ENCODE measurements around the gene ANKS1B.

Gene ANKS1B

GRCh38 chr12:98741556-98742265 is 1243.0 kb downstream of the ANKS1B start:
- no peak for DNase-seq

- DNase-seq = no peak
Measured at GRCh38 chr12:98741196-98741555, 1243.6 kb downstream of the ANKS1B start.

DNA sequence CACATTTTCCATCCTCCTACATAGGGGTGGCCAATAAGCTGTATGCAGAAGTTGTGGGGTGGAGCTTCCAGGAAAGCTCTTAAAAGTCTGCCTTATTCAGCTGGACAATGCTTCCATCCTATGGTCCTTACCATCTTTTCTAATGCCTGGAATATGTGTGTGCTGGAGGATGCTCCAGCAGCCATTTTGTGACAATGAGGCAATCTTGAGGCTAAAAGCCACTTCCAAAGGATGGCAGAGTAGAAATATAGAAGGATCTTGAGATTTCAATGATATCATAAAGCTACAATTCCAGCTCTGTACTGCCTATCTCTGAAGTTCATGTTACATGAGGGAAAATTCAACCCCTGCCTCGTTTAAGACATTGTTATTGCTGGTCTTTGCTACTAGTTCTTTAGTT is 1244.0 kb downstream of the ANKS1B start:
- DNase-seq = no peak

DNA sequence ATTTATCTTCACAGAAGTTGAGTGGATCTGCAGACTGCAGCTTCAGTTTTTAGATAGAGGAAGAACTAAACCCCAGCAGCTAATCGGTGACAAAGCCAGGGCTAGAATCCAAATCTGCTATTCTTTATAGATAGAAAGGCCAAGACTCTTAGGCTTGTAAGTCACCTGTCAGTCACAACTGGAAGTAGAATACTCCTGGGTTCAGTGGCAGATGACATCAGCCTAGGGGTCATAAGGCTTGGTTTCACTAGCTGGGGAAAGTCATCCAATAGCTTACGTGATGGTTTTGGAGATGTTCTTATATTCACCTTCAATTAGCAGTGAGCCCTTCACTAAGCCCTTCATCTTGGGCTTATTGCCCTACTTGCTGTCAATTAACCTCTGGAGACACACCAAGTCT is 1246.2 kb downstream of the ANKS1B start:
- DNase-seq = no peak

GRCh38 chr12:98738002-98738401 is 1246.7 kb downstream of the ANKS1B start:
- no peak for DNase-seq

DNA sequence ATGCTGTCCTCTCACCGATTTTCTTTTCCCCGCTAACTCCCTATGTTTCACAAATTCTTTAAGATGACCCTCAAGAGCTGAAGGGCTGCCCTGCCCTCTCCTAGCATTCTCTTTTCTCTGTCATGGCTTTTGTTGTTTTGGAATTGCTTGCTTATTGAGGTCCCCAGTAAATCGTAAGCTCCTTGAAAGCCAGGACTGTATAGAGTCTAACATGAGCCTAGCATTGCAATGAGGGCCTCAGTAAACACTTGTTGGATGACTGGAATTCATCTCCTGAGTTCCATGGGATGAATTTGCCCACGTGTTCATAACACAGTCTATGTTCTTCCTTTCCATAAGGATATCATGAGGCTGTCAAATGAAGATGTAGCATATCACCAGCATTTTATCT is 1247.4 kb downstream of the ANKS1B start:
- no peak for DNase-seq

- peak; percentile 34 for DNase-seq
Measured at GRCh38 chr12:98736352-98737321, 1248.1 kb downstream of the ANKS1B start.

- no peak for DNase-seq
Measured at GRCh38 chr12:98735821-98736220, 1248.9 kb downstream of the ANKS1B start.

DNA sequence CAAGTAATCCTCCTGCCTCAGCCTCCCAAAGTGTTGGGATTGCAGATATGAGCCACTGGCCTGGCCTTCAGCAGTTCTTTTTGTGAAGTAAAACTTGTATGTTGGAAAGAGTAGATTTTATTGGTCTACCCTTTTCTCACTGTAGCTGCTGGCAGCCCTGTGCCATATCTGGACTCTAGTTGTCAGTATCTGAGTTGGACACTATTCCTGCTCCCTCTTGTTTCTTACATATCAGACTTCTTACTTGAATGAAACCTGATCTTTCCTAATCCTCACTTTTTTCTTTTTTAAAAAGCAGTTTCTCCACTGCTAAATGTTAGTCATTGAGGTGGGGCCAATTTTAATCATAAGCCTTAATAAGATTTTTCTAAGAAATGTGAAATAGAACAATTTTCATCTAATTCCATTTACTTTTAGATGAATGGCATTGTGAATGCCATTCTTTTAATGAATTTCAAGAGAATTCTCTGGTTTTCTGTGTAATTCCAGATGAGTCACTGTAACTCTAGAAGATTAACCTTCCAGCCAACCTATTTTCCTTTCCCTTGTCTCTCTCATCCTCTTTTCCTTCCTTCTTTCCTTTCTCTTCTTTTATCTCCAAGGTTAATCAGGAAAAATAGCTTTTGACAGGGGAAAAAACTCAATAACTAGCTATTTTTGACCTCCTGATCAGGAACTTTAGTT is 1250.9 kb downstream of the ANKS1B start:
- no peak for DNase-seq

- DNase-seq = no peak
Measured at GRCh38 chr12:98730412-98730811, 1254.3 kb downstream of the ANKS1B start.

DNA sequence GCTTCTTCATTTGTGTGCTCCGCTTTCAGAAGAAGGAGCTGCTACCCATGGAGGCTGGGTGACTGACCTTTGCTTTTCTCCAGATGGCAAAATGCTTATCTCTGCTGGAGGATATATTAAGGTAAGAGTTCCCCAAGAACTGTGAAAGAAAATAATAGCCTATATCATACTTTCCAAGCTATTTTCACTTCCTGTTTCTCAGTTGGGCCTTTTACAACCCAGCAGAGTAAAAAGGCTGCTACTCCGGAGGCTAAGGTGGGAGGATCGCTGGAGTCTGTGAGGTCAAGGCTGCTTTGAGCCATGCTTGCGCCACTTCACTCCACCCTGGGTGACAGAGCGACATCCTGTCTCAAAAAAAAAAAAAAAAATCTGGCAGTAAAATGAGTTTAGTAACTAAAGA is 1257.5 kb downstream of the ANKS1B start:
- DNase-seq = no peak

DNA sequence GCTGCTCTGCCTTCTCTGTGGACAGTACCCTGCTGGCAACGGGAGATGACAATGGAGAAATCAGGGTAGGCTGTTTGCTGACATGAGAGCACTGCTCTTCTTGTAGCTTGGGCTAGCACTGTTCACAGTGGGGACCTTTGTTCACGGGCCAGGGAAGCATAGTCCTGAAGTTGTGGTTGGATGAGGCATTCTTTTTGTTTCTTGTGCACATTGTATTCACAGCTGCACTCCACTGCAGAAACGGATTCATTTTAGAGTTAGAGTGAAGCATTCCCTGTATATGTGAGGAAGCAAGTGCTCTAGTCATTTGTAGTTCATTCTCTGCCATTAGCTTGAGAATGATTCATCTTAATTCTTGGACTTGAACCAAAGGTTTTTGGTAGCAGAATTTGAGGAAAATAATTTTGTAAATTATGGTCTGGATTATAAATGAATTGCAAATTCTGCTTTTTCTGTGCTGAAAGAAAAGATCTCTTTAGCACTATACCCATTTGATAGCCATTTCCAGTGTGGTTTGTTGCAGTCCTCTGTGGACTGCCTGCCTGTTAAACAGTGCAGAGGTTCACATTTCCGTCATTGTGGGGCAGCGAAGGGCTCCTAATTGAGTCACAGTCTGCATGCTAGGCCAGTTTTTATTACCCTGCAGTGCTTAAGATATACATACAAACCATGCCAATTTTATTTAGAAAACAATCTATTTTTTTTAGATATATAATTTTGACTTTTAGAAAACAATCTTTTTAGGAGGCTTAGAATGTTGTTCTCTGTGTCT is 1259.1 kb downstream of the ANKS1B start:
- DNase-seq = peak; percentile 11

DNA sequence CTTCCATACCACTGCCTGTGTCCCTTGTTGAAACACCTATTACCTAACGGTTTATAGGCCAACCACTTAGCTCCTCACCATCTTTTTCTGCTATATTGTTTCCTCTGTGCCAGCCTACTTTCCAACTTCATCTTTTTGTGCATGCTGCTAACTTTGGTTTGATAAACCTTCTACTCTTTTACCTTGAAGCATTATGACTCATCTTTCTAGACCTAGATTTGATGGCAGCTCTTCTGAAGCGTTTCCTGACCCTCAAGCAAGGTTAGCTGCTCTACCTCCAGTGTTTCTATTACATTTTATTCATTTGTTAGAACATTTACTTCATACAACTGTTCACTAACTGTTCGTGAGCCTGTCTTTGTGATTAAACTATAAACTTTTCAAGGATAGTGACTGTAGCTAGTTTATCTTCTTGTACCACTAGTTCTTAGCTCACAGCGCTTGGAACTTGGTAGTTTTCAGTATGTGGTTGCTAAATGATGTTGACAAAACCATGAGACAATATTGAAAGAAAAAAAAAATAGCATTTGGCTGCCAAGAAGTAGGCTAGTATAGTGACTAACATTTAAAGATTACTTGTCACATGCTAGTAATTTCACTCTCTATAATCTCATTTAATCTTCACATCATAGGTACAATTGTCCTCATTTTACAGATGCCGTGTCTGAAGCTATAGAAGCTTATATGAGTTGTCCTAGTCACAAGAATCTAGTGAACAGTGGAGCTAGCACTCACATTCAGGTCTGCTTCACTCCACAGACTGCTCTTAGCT is 1260.2 kb downstream of the ANKS1B start:
- no peak for DNase-seq

GRCh38 chr12:98721204-98721702 is 1263.5 kb downstream of the ANKS1B start:
- no peak for DNase-seq

- peak; percentile 28 for DNase-seq
Measured at GRCh38 chr12:98719515-98720504, 1264.9 kb downstream of the ANKS1B start.

GRCh38 chr12:98714426-98714825 is 1270.3 kb downstream of the ANKS1B start:
- no peak for DNase-seq

GRCh38 chr12:98709022-98709421 is 1275.7 kb downstream of the ANKS1B start:
- DNase-seq = no peak

DNA sequence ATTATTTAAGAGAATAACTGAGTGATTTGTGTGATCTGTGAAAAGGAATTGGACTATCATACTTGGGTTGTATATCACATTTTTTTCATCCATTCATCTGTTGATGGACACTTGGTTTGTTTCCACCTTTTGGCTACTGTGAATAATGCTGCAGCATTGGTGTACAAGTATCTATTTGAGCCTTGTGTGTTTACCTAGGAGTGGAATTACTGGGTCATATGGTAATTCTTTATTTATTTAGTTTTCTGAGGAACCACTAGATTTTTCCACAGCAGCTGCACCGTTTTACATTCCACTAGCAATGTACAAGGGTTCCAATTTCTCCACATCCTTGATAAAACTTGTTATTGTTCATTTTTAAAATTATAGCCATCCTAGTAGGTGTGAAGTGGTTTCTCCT is 1283.6 kb downstream of the ANKS1B start:
- DNase-seq = no peak

DNA sequence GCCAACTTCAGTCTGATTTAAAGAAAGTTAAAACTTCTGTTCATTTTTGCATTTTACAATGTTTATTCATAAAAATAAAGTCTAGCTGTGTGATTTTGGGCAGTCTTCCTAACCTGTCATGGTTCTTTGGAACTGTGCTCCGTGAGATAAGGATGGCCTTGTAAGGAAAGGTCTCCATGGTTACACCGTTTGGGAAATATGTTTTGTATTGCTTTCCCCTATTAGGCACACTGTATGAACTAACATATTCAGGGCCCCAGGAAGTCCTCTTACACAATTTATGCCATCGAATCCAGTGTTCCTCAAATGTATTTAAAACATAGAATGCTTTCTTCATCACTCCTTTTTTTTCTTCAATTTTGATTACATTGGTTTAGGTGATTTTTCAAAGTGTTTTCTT is 1285.2 kb downstream of the ANKS1B start:
- DNase-seq = no peak

Data from OCI-M1 (cell line).